NCI-H1694 treated with DMSO at 0.1 percent for 48 hours (cell line): ENCODE measurements around the gene CAMTA1.
A peak's percentile ranks its signal among the peaks of the same experiment; 100 is the strongest.
"Not testable (repeated sequence)": the region's sequence is repeated elsewhere in the genome, so short reads cannot be mapped to it uniquely, and the experiment has no call there.

ENCODE experiments used
- DNase-seq: peaks from one replicate; lab custom pipeline; 2025; lab: John Stamatoyannopoulos, UW

Gene CAMTA1

GRCh38 chr1:7679159-7679872 is 894.1 kb downstream of the CAMTA1 start:
- no peak for DNase-seq

GRCh38 chr1:7679873-7680206 is 894.6 kb downstream of the CAMTA1 start:
- no peak for DNase-seq

- no peak for DNase-seq
Observed at GRCh38 chr1:7680207-7680954, 895.1 kb downstream of the CAMTA1 start.

- DNase-seq: no peak
Observed at GRCh38 chr1:7680955-7681268, 895.7 kb downstream of the CAMTA1 start.

- DNase-seq: no peak
Observed at GRCh38 chr1:7681401-7681800, 896.1 kb downstream of the CAMTA1 start.

DNA sequence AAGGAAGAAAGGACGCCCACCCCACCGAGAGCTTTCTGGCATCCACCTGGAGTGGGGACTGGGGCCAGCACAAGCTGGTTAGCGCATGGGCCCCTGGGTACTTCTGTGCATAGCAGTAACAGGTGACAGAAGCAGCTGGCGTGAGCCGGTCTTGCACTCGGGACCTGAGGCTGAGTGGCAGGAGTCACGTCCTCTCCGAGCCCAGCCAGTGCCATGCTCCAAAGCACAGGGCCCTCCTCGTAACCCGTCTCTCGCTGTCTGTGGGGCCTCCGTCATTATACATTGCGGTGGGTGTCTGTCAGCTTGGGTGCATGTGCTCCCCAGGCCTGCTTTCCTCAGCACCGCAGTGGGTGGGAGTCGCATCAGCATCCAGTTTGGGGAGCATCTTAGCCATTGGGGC is 898.3 kb downstream of the CAMTA1 start:
- no peak for DNase-seq

GRCh38 chr1:7684132-7684531 is 898.9 kb downstream of the CAMTA1 start:
- no peak for DNase-seq

DNA sequence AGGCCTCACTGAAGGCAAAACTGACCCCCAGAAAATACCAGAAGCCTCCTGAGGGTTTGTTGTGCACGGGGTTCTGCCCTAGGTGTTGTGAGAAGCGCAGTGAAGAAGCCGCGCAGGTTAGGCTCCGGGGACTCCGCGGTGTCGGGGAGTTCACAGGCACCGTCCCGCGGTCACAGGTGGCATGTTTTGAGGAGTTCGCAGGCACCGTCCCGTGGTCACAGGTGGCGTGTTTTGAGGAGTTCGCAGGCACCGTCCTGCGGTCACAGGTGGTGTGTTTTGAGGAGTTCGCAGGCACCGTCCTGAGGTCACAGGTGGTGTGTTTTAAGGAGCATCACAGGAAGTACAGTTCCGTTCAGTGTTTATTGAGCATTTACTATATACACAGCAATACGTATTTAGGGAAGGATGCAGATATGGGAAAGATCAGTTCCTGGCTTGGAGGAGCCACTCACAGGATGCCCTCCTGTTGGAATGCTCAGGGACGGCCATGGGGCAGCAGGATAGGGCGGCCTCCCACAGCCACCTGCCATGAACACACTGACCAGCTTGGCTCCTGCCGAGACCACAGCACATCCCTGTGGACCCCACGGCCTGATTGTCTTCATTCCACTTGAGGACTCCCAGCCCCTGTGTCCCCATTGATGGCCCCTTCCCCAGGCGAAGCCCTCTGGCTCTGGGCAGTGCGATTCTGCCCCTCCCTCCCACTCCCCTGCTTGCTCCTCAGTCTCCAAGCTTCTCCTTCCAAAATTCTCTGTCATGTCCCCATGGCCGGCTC is 899.8 kb downstream of the CAMTA1 start:
- DNase-seq: no peak

DNA sequence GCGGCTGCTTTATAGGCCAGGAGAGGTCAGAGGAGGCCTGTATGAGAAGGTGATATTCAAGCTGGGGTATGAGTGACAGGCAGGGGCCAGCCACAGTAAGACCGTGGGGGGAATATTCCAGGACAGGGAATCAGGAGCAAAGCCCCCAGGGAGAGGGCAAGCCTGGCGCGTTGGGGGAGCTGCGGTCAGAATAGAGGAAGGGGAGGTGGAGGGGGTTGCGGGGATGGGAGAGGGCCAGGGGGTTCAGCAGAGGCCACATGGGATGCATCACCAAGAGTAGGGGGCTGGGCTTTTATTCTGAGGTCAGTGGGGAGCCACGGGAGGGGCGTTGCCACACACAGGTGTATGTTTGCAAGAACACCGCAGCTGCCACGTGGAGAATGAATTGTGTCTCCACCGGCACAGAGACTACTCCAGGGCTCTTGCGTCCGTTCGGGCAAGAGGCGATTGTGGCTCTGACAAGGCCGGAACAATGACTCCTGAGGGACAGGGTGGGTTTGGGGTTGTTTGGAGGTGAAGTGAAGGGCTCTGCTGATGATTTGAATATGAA is 901.1 kb downstream of the CAMTA1 start:
- DNase-seq: no peak

- no peak for DNase-seq
Observed at GRCh38 chr1:7687411-7687810, 902.2 kb downstream of the CAMTA1 start.

- DNase-seq: no peak
Observed at GRCh38 chr1:7688659-7689058, 903.4 kb downstream of the CAMTA1 start.

GRCh38 chr1:7689307-7689706 is 904.1 kb downstream of the CAMTA1 start:
- DNase-seq: not testable (repeated sequence)

DNA sequence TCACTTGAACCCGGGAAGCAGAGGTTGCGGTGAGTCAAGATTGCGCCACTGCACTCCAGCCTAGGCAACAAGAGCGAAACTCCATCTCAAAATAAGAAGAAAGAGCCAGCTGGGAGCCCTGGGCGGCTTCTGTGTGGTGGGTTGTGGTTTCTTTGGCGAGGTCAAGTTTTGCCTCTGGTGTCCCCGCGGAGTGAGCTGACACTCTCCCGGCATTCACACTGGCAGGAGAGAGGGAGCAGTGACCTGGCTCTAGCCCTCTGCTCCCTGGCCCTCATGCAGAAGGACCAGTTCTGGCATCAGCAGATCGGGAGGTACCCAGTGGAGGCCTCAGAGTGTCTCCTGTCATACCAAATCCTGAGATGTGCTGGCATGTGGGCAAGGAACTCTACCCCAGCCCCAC is 904.8 kb downstream of the CAMTA1 start:
- DNase-seq: no peak

GRCh38 chr1:7690496-7691182 is 905.4 kb downstream of the CAMTA1 start:
- peak; percentile 8 for DNase-seq

- DNase-seq: no peak
Observed at GRCh38 chr1:7691576-7691975, 906.3 kb downstream of the CAMTA1 start.

GRCh38 chr1:7692005-7692404 is 906.8 kb downstream of the CAMTA1 start:
- DNase-seq: no peak

GRCh38 chr1:7693037-7693436 is 907.8 kb downstream of the CAMTA1 start:
- not testable (repeated sequence) for DNase-seq

GRCh38 chr1:7693662-7694061 is 908.4 kb downstream of the CAMTA1 start:
- no peak for DNase-seq

GRCh38 chr1:7694600-7695496 is 909.6 kb downstream of the CAMTA1 start:
- DNase-seq: no peak

GRCh38 chr1:7695497-7696117 is 910.4 kb downstream of the CAMTA1 start:
- DNase-seq: no peak

DNA sequence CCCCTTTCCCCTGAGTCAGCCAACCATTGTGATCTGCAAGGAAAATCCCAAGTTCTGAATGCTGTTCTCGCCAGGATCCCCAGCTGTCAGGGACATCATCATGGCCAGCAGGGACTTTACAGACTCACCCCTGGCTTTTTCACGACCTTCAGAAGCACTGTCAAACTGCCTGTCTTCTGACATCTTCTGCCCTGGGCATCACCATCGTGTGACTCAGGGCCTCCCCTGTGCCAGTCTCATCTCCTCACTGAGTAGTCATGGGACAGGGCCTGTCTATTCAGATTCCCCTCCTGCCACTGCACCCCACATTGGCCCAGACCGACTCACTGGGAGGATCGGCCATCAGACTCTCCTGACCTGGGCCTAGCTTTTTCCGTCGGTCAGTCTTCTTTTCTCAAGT is 913.4 kb downstream of the CAMTA1 start:
- no peak for DNase-seq
